GM18873 (cell line): ENCODE data around the gene ILDR2.

Source experiments
- ATAC-seq: cut with Tn5 transposase; IDR thresholded peaks from one replicate; pipeline ENCODE4 v1.9.1; 2021; ENCODE audit warnings: mild to moderate bottlenecking, moderate library complexity, moderate number of reproducible peaks; ENCODE audit not compliant: unreplicated experiment, low FRiP score

ILDR2 gene

GRCh38 chr1:166927701-166928100 lies 47.6 kb downstream of the ILDR2 start:
- ATAC-seq = no peak

DNA sequence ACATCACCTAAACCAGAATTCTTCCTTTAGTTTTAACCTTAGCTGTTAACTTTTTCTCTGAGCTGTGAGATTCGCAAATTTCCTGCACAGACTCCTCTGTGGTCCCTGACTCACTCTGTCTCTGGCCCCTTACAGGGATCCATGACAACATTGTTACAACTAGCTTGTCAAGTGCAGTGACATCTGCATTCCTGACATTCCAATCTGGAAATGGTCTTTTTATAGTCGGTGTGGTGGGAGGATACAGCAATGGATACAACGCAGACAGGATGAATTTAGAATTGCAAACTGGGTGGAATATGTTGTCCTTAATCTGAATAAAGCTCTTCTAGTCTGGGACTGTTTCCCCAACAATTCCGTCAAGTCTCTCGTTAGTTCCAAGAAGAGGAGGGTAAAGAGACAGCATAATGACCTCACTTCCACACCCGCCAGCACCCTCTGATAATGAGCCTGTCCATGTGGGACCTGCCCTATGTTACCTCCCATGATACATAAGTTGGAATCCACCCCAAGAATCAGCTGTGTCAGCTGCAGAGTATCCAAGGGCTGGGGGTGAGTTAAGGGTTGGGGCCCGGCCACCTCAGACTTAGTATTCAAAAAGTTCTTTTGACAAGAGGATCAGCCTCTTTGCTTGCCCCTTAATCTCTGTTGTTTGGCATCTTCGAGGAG lies 49.4 kb downstream of the ILDR2 start:
- ATAC-seq = no peak

GRCh38 chr1:166924823-166925541 lies 50.4 kb downstream of the ILDR2 start:
- peak; percentile 69 for ATAC-seq

DNA sequence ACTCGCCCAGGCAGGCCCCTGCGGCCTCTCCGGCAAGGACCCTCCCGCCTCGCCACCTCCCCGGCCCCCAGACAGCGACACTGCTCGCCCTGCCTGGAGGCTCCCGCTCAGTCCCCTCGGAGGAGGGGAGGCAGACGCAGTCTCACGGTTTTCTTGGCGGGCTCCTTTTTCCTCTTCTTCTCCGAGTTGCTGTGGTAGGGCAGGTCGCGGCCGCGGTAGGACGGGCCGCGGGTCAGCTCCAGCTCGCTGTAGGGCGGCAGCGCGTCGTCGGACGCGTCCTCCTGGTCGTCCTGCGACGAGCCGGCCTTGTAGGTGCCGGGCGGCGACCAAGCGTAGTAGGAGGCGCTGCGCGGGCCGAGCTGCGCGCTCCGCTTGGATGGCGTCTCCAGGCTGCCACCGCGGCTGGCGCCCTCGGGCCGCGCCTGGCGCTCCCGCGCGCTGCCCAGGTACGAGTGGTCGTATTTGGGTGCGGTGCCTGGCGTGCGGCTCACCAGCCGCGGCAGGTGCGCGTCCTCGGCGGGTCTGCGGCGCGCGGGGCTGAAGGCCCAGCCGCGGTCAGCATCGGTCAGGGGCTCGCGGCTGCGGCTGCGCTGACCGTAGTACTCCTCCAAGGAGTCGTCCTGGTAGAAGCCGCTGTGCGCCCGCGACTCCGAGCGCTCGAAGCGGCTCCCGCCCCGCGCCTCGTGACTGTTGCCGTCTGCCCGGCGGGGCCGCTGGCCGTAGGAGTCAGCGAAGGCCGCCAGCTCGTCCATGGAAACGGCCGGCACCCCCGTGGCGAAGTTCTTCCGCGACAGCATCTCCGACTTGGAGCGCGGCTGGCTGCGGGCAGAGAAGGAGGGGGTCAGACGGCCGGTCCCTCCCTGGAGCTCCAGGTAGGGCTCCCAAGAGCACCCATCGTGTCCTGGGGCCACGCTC lies 54.5 kb downstream of the ILDR2 start:
- no peak for ATAC-seq

- no peak for ATAC-seq
Observed at GRCh38 chr1:166918956-166919316, 56.4 kb downstream of the ILDR2 start.

DNA sequence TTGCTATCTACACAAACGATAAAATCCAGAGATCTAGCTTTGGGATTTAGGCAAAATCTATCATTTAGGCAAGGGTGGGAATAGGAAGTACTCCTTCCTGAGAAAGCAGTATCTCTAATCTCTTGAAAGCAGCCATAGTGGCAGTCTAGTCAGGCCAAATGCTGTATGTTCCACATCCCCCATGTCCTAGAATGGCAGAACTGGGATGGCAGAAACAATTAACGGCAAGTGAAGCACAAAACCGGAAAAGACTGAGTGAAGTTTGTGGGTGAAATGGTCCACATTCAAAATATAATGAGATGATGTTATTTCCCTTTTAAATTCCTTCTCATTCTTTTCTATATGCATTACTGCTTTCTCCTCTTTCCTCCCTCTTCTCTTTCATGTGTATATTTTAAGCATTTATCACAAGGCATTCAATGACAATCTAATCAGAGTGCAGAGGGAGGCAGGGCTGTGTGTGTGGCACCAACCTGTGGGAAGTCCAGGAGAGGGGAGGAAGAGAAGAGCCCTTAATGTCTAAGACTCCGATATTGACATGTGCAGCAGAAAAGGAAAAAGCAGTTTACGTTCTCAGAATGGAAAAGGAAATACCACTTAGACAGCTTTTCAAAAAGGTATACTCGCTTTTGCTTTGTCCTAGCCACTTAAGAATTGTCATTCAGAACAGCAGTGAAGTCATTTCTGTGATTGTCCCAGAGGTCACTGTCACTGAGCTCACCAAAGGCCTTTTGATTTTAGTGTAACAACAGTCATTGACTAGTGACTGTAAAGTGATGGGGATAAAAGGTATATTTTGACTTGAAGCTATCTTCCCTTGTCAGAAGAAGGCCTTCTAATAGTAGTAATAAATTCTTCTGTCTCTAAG lies 57.0 kb downstream of the ILDR2 start:
- no peak for ATAC-seq

- no peak for ATAC-seq
Observed at GRCh38 chr1:166915941-166916340, 59.4 kb downstream of the ILDR2 start.

DNA sequence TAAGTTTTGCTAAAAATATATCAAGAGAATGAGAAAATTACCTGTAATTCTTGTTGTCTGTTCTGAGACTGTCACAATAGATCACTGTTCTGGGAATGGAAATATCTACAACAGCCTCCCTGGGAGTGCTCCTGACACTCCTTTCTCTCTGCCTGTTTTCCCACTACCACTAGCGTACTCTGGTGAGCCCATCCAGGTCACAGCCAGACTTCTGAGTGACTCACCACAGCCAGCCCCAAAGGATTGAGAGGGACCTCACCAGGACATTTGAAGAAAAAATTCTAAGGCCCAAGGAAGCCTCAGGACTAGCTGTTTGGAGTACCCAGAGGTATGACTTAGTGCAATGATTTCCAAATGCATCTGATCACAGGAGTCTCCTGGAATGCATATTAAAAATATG lies 60.3 kb downstream of the ILDR2 start:
- ATAC-seq = no peak

DNA sequence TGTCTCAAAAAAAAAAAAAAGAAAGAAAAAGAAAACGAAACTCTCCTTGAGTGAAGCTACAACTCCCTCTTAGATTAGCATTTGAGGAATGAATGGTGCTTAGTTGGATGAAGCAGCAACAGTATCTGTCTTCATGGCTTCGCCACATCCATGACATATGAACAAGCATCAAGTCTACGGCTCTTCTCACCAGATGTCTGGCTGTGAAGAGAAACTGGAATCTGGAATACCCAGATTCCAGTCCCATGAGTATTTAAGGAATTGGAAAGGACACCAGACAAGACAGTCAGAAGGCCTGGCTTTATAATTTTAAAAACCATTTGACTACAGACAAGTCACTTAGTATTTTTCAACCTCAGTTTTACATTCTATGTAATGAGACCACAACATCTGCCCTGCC lies 61.2 kb downstream of the ILDR2 start:
- ATAC-seq = no peak

GRCh38 chr1:166911624-166912023 lies 63.7 kb downstream of the ILDR2 start:
- no peak for ATAC-seq

DNA sequence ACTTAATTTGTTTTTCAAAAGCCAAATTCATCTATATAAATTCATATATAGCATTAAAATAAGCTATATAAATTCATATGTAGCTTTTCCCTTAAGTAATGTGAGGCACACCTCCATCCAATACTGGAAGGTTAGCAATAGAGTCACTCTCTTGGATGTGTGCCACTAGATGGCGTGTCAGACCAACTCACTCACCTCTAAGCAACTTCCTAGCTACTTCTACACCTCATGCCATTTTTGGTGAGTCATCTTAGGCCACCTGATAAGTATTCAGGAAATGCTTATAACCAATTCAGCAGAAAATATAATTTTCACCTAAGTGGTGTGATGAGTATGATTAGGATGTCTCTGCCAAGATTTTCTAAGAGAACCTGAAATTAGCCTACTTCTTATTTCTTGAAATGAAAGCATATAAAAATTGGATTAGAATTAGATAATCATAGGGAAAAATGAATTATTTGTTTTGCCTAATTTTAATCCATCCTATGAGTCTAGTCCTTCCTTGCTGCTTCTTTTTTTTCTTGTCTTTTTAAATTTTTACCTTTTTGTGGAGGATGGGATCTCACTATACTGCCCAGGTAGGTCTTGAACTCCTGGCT lies 64.8 kb downstream of the ILDR2 start:
- ATAC-seq = peak; percentile 87

GRCh38 chr1:166908942-166909341 lies 66.4 kb downstream of the ILDR2 start:
- no peak for ATAC-seq

- no peak for ATAC-seq
Observed at GRCh38 chr1:166907763-166908162, 67.6 kb downstream of the ILDR2 start.

GRCh38 chr1:166907051-166907450 lies 68.3 kb downstream of the ILDR2 start:
- no peak for ATAC-seq

GRCh38 chr1:166906647-166907046 lies 68.7 kb downstream of the ILDR2 start:
- no peak for ATAC-seq

GRCh38 chr1:166905900-166906299 lies 69.4 kb downstream of the ILDR2 start:
- no peak for ATAC-seq

DNA sequence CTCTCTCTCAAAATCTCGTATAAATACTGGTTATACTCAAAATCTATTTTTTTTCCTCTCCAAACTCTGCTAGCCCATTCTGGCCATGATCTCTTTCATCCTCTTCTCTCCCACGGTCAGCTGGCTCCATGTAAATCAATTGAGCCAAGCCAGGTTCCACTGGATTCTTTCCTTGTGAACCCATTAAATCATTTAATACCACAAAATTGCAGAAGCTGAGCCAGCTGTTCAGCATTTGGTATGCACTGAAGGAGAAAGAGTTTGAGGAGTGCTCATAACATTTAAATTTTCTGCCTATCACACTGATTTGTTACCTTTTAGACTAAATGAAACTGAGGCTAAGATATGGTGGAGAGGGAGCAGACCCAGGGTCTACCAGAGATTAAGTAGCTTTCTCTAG lies 70.2 kb downstream of the ILDR2 start:
- ATAC-seq = no peak

DNA sequence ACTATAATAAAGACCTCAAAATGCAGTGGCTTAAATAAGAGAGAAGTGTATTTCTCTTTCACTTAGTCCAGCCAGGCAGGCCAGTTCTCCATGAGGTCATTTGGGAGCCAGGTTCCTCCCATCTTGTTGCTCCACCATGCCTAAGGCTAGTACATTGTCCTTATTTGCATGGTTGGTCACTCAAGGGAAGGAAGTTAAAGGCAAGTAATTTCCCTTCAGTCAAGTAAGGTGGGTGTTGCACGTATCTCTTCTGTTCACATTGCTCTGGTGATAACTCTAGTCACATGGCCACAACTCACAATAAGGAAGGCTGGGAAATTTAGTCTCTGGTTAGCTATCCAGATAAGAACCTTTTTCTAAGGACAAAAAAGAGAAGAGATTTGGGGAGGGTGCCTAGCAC lies 72.1 kb downstream of the ILDR2 start:
- ATAC-seq = no peak

- ATAC-seq = no peak
Observed at GRCh38 chr1:166902279-166902678, 73.1 kb downstream of the ILDR2 start.

- ATAC-seq = no peak
Observed at GRCh38 chr1:166900987-166901386, 74.4 kb downstream of the ILDR2 start.
